HL-60/S4 (cell line): ENCODE data around the gene PATL1.
"Not testable (repeated sequence)": the region's sequence is repeated elsewhere in the genome, so short reads cannot be mapped to it uniquely, and the experiment has no call there.

Experiments used
- in situ Hi-C: fragments of 300-500 bp; cut with MboI; formaldehyde crosslinking; loops from 2 replicates; pipeline ENCODE4 v1.14.3; 2022; ENCODE audit warnings: low sequenced_read_pairs

PATL1 gene, protein sequence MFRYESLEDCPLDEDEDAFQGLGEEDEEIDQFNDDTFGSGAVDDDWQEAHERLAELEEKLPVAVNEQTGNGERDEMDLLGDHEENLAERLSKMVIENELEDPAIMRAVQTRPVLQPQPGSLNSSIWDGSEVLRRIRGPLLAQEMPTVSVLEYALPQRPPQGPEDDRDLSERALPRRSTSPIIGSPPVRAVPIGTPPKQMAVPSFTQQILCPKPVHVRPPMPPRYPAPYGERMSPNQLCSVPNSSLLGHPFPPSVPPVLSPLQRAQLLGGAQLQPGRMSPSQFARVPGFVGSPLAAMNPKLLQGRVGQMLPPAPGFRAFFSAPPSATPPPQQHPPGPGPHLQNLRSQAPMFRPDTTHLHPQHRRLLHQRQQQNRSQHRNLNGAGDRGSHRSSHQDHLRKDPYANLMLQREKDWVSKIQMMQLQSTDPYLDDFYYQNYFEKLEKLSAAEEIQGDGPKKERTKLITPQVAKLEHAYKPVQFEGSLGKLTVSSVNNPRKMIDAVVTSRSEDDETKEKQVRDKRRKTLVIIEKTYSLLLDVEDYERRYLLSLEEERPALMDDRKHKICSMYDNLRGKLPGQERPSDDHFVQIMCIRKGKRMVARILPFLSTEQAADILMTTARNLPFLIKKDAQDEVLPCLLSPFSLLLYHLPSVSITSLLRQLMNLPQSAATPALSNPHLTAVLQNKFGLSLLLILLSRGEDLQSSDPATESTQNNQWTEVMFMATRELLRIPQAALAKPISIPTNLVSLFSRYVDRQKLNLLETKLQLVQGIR

GRCh38 chr11:59668950-59669610, at the start of gene PATL1:
TSS of gene PATL1 (minus strand) at chr11:59669037. CDS start at chr11:59668895, 142 bp downstream.
- in situ Hi-C loops = no loop called here

- in situ Hi-C loops = no loop called here
Observed at GRCh38 chr11:59716051-59716450, 47.2 kb upstream of the PATL1 start.

- in situ Hi-C loops = no loop called here
Observed at GRCh38 chr11:59713745-59714144, 44.9 kb upstream of the PATL1 start, which contains the start of gene OR10V1. TSS of gene OR10V1 (minus strand) at chr11:59713845. CDS start at chr11:59713845, 0 bp downstream.

DNA sequence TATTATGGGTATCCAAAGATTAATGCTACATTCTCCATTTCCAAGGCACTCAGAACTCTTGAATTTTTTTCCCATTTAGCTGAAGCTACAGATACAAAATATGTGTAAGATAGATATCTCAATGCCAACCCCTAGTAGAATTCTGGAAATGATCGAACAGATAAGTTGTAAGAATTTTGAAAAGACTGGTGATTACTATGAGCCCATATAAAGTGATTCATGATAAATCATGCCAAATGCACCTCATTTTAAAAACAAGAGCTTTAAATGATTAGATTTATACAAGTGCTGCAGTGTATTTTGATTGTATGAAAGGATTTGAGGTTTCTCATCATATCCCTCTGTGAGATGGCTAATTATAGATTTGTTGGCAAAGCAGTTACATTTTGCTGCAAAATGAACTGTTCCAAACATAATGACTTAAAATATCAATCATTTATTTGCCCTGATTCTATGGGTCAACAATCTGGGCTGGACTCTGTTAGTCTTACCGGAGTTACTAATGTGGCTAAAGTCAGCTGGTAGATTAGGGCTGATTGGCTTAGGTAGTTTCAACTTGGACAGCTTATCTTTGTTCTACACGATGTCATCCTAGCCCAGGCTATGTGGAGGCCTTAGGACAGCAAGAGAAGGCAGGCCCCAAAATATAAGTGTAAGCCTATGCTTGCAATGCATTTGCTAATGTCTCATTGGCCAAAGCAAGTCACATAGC, 41.5 kb upstream of the PATL1 start:
- in situ Hi-C loops = no loop called here

DNA sequence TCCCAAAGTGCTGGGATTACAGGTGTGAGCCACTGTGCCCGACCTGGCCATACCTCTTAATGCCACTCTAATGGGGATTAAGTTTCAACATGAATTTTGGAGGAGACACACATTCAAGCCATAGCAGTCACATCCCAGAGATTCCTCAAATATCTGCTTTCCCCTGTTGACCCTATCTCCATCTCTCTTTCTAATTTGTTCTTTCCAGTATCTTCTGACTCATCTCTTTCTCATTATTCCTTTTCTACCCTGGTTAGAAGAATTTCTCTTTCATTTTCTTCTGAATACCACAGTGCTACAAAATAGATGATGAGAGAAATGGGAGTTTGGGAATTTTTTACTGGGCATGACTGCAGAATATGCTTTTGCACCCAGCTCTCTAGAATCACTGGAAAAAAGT, 39.7 kb upstream of the PATL1 start:
- in situ Hi-C loops = no loop called here

DNA sequence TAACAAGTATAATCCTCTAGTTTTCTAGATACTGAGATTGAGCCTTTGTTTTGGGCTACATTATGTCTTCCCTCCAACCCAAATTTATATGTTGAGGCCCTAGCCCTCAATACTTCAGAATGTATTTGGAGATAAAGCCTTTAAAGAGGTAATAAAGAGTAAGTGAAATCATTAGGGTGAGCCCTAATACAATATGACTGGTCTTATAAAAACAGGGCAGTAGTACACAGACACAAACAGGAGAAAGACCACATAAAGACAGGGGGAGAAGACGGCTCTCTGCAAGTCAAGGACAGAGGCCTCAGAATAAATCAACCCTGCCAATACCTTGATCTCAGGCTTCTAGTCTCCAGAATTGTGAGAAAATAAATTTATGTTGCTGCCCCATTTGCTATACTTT, 38.5 kb upstream of the PATL1 start:
- in situ Hi-C loops = no loop called here

DNA sequence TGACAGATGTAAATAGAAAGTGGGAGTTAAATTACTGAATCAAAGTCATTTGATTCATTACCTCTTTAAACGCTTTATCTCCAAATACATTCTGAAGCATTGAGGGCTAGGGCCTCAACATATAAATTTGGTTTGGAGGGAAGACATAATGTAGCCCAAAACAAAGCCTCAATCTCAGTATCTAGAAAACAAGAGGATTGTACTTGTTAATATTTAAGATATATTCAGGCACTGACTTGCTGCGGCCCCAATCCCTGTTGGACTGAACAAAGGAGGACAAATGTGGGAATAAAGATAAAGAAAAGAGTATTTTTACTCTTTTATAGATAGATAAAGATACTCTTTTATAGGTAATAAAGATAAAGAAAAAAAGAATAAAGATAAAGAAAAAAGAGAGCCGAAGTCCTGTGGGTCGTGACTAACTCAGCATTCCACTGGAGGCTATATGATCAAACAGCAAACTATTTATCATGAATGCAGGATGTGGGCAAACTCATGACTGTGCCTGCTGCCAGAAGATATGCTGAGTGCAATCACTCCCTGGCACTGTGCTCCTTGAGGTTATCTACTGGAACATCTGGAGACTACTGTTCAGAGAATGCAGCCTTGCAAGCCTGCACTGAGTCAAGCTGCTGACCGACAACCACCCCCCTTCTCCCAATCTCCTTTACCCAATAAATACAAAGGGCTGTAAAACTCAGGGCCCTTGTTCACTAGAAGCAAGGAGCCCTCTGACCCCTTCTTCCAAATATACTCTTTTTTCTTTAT, 37.9 kb upstream of the PATL1 start:
- in situ Hi-C loops = no loop called here

GRCh38 chr11:59705294-59705693, 36.5 kb upstream of the PATL1 start:
- in situ Hi-C loops = no loop called here

- in situ Hi-C loops = not testable (repeated sequence)
Observed at GRCh38 chr11:59703515-59703914, 34.7 kb upstream of the PATL1 start.

- in situ Hi-C loops = not testable (repeated sequence)
Observed at GRCh38 chr11:59700157-59700556, 31.3 kb upstream of the PATL1 start.

DNA sequence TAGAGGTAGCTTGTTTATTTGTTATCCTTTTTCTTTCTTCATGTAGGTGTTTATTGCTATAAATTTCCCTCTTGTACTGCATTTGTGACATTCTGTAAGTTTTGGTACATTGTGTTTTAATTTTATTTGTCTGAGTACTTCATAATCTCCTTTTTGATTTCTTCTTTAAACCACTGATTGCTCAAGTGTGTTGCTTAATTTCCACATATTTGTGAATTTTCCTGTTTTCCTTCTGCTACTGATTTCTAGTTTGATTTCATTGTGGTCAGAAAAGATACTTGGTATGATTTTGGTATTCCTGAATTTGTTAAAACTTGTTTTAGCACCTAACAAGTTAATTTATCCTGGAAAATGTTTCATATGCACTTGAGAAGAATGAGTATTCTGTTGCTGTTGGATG, 29.7 kb upstream of the PATL1 start:
- in situ Hi-C loops = no loop called here

- in situ Hi-C loops = no loop called here
Observed at GRCh38 chr11:59692915-59693314, 24.1 kb upstream of the PATL1 start.

DNA sequence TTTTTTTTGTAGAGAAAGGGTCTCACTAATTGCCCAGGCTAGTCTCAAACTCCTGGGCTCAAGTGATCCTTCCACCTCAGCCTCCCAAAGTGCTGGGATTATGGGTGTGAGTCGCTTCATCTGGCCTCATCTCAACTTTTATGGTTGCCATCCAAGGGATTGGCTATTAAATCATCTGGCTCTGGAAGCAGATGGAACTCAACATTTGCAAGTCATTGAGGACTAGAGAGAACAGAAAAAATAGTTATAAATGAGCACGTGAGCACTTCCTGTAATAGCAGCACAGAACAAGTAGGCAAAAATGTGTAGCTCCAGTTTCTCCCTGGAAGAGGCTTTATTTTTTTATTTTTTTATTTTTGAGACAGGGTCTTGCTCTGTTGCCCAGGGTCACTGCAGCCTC, 22.3 kb upstream of the PATL1 start:
- in situ Hi-C loops = no loop called here

DNA sequence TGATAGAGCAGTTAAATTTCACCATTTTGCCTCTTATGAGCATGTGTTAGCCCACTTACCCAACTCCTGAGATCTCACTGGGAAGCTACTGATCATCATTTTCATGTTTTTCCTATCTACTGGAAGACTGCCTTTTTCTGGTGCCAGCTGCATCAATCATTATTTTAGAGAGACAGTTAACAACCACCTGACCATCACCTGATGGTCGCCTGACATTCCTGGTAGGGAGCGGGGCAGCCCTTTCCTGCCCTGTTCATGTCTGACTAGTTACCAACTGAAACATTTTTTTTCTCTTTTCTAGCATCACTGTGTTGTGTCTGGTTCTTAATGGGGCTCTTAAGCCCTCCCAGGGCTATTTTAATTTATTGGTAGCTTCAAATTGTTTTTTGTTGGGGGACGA, 20.2 kb upstream of the PATL1 start:
- in situ Hi-C loops = no loop called here

- in situ Hi-C loops = not testable (repeated sequence)
Observed at GRCh38 chr11:59681260-59681725, 12.5 kb upstream of the PATL1 start.

- in situ Hi-C loops = no loop called here
Observed at GRCh38 chr11:59680287-59681154, 11.7 kb upstream of the PATL1 start.

GRCh38 chr11:59679347-59679746, 10.5 kb upstream of the PATL1 start:
- in situ Hi-C loops = no loop called here

DNA sequence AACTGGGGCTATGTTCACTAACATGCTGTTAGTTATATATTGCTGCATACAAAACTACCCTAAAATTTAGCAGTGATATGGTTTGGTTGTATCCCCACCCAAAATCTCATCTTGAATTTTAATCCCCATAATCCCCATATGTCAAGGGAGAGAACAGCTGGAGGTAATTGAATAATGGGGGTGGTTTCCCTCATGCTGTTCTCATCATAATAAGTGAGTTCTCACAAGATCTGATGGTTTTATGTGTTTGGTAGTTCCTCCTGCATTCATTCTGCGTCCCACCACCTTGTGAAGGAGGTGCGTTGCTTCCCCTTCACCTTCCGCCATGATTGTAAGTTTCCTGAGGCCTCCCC, 10.0 kb upstream of the PATL1 start:
- in situ Hi-C loops = no loop called here

GRCh38 chr11:59678118-59678812, 9.4 kb upstream of the PATL1 start:
- in situ Hi-C loops = no loop called here
